Neural progenitor cell (in vitro differentiated cells): ENCODE data around the gene SHISA3. TPM values are rescaled to one million over a fixed set of nuclear protein-coding genes. Genes with fewer than 3 reads are reported as not detected.

Experiments
- DNase-seq: peaks from one replicate; pipeline ENCODE4 v3.0.0-alpha.2; 2016; ENCODE audit warnings: low spot score
- H2AFZ ChIP-seq: fragments of 200-600 bp; sonication (generic); replicated peaks from 2 replicates; pipeline ENCODE4 v1.6.1; 2016; ENCODE audit warnings: antibody characterized with exemption
- H3F3A ChIP-seq: fragments of 200-600 bp; sonication (generic); 2 replicates; pipeline ENCODE4 v1.6.1; 2016; ENCODE audit warnings: antibody characterized with exemption, low read depth
- H3K27ac ChIP-seq: fragments of 200-600 bp; sonication (generic); 2 replicates; pipeline ENCODE4 v1.5.1; 2016; ENCODE audit warnings: mild to moderate bottlenecking
- H3K27me3 ChIP-seq: fragments of 200-600 bp; sonication (generic); 2 replicates; pipeline ENCODE4 v1.6.1; 2016; ENCODE audit warnings: mild to moderate bottlenecking, moderate library complexity
- H3K36me3 ChIP-seq: fragments of 200-600 bp; sonication (generic); 2 replicates; pipeline ENCODE4 v1.5.1; 2016
- H3K4me1 ChIP-seq: fragments of 200-600 bp; sonication (generic); 2 replicates; pipeline ENCODE4 v1.6.1; 2016; ENCODE audit warnings: mixed run types
- H3K4me2 ChIP-seq: fragments of 200-600 bp; sonication (generic); 2 replicates; pipeline ENCODE4 v1.6.1; 2016
- H3K4me3 ChIP-seq: fragments of 200-600 bp; sonication (generic); 2 replicates; pipeline ENCODE4 v1.5.1; 2016
- H3K79me2 ChIP-seq: fragments of 200-600 bp; sonication (generic); 2 replicates; pipeline ENCODE4 v1.6.1; 2016; ENCODE audit warnings: low read depth
- H3K9ac ChIP-seq: fragments of 200-600 bp; sonication (generic); 2 replicates; pipeline ENCODE4 v1.6.1; 2016
- H3K9me3 ChIP-seq: fragments of 200-600 bp; sonication (generic); 2 replicates; pipeline ENCODE4 v1.5.1; 2016; ENCODE audit warnings: low read depth
- H4K20me1 ChIP-seq: fragments of 200-600 bp; sonication (generic); 2 replicates; pipeline ENCODE4 v1.6.1; 2016; ENCODE audit warnings: low read depth
- H3K27ac Mint-ChIP-seq: 3 replicates; pipeline ENCODE4 v1.8.0; 2021; ENCODE audit warnings: mixed read lengths
- H3K27me3 Mint-ChIP-seq: 2 replicates; pipeline ENCODE4 v1.8.0; 2022; ENCODE audit warnings: low read depth, mild to moderate bottlenecking, inconsistent platforms, moderate library complexity, mixed read lengths; ENCODE audit not compliant: insufficient read depth
- H3K36me3 Mint-ChIP-seq: 3 replicates; pipeline ENCODE4 v1.8.0; 2021; ENCODE audit warnings: mixed read lengths
- H3K4me1 Mint-ChIP-seq: 3 replicates; pipeline ENCODE4 v1.8.0; 2021; ENCODE audit warnings: mixed read lengths
- H3K4me3 Mint-ChIP-seq: 3 replicates; pipeline ENCODE4 v1.8.0; 2021; ENCODE audit warnings: mild to moderate bottlenecking, moderate library complexity, mixed read lengths
- H3K9me3 Mint-ChIP-seq: 3 replicates; pipeline ENCODE4 v1.8.0; 2020; ENCODE audit warnings: mixed read lengths
- CTCF ChIP-seq: fragments of 200-600 bp; sonication (generic); IDR thresholded peaks from 2 replicates; pipeline ENCODE4 v1.5.1; 2017; ENCODE audit warnings: antibody characterized with exemption, mild to moderate bottlenecking
- EZH2 ChIP-seq: fragments of 200-600 bp; sonication (generic); IDR thresholded peaks from 2 replicates; pipeline ENCODE4 v1.6.1; 2017; ENCODE audit warnings: antibody characterized with exemption, mild to moderate bottlenecking, moderate library complexity
- EZH2phosphoT487 ChIP-seq: fragments of 200-600 bp; sonication (generic); IDR thresholded peaks from 2 replicates; pipeline ENCODE4 v1.6.1; 2017; ENCODE audit warnings: antibody characterized with exemption
- total RNA-seq: library from RNA; depleted of rRNA; stranded (reverse); fragments of >200 nt; gene quantifications from 2 replicates; pipeline ENCODE4 v1.2.3, GENCODE V29; 2015; ENCODE audit warnings: low replicate concordance

The SHISA3 gene
- total RNA-seq, 1 donor from 2014 or later, result not detected

GRCh38 chr4:42420140-42420539 lies 22.9 kb downstream of the SHISA3 start:
- H2AFZ ChIP-seq, result no peak overlapping the region
- Mint-ChIP-seq H3K9me3 (no peaks in the 10 kb centered on the region), H3K27me3 (no peaks in the 10 kb centered on the region), H3K36me3 (peaks cover 7% of the 10 kb centered on the region), H3K4me1 (peaks cover 6% of the 10 kb centered on the region), H3K27ac (no peak overlapping the region), H3K4me3 (no peak overlapping the region)
- no peaks in the 10 kb centered on the region for H3K36me3 ChIP-seq
- H3K79me2 ChIP-seq, result no peaks in the 10 kb centered on the region
- H3K9ac ChIP-seq, result no peak overlapping the region
- peak; percentile 24 for DNase-seq
- H4K20me1 ChIP-seq, result no peaks in the 10 kb centered on the region
- H3K27me3 ChIP-seq, result no peaks in the 10 kb centered on the region
- no peak overlapping the region for H3K4me2 ChIP-seq
- peaks cover under 1% of the 10 kb centered on the region for H3F3A ChIP-seq
- TF ChIP-seq EZH2, result no peak
- no peak for TF ChIP-seq EZH2phosphoT487
- no peak for TF ChIP-seq CTCF
- peaks cover 14% of the 10 kb centered on the region for H3K4me1 ChIP-seq
- no peak overlapping the region for H3K27ac ChIP-seq
- no peak overlapping the region for H3K4me3 ChIP-seq
- no peaks in the 10 kb centered on the region for H3K9me3 ChIP-seq

DNA sequence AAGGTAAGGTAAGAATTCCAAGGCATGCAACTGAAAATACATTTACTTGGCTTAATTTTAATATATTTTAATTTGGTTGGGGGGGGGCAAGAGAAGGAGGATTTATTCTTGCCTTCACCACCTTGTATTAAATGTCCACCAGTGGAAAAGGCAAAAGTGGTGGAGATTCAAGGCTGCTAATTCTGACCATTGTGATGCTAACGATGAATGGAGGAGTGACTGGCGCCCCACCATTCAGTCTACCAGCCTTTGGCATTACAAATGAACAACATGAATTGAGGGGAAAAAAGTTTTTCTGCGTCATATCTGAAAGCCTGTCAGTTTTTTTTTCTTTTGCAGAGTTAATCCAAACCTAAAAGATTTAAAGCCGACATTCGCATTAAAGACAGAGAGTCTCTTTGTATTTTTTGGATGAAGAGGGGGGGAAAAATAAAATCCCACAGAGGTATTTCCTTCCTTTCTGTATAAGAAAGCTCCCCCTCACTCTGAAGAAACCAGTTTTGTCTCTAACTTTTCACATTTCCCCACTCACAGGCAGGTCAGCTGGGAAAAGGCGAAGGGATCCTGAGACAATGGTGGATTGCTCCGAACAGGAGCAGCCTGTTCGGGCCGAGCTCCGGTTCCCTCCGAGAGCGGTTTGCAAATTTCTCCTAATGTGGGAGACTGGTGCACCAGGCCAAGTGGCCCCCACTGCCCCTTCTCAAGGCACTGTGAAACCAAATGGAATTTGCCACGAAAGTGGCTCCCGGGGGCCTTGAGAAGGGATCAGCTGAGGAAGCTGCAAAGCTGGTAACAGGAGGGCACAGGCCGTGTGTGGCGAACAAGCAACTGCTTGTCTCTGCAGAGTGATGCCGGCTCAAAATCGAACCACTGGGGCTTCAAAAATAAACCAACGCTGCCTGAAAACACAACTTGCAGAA lies 28.1 kb downstream of the SHISA3 start:
- Histone ChIP-seq H3K4me1 (peaks cover 16% of the 10 kb centered on the region), H3K27me3 (no peaks in the 10 kb centered on the region), H3K79me2 (no peaks in the 10 kb centered on the region), H3K4me3 (no peak overlapping the region), H3F3A (peaks cover 9% of the 10 kb centered on the region), H3K9me3 (no peaks in the 10 kb centered on the region), H2AFZ (peak overlapping the region; percentile 95), H3K27ac (no peak overlapping the region), H3K36me3 (no peaks in the 10 kb centered on the region), H4K20me1 (no peaks in the 10 kb centered on the region), H3K9ac (no peak overlapping the region), H3K4me2 (peak overlapping the region; percentile 60)
- Mint-ChIP-seq H3K9me3 (no peaks in the 10 kb centered on the region), H3K27ac (no peak overlapping the region), H3K27me3 (peaks cover 3% of the 10 kb centered on the region), H3K36me3 (peaks cover 3% of the 10 kb centered on the region), H3K4me3 (no peak overlapping the region), H3K4me1 (peaks cover 4% of the 10 kb centered on the region)
- DNase-seq, result peak; percentile 46
- TF ChIP-seq EZH2, result no peak
- TF ChIP-seq EZH2phosphoT487, result no peak
- no peak for TF ChIP-seq CTCF

- Histone ChIP-seq H3K4me2 (no peak overlapping the region), H3K4me3 (no peak overlapping the region), H3F3A (peaks cover 9% of the 10 kb centered on the region), H3K9me3 (no peaks in the 10 kb centered on the region), H3K9ac (no peak overlapping the region), H3K79me2 (no peaks in the 10 kb centered on the region), H2AFZ (no peak overlapping the region), H3K36me3 (no peaks in the 10 kb centered on the region), H3K4me1 (peaks cover 16% of the 10 kb centered on the region), H4K20me1 (no peaks in the 10 kb centered on the region), H3K27ac (no peak overlapping the region), H3K27me3 (no peaks in the 10 kb centered on the region)
- H3K27me3 Mint-ChIP-seq, result peaks cover 3% of the 10 kb centered on the region
- no peaks in the 10 kb centered on the region for H3K9me3 Mint-ChIP-seq
- no peak overlapping the region for H3K27ac Mint-ChIP-seq
- H3K4me1 Mint-ChIP-seq, result peaks cover 4% of the 10 kb centered on the region
- H3K4me3 Mint-ChIP-seq, result no peak overlapping the region
- TF ChIP-seq EZH2, result no peak
- TF ChIP-seq CTCF, result no peak
- TF ChIP-seq EZH2phosphoT487, result no peak
- no peak for DNase-seq
- H3K36me3 Mint-ChIP-seq, result no peaks in the 10 kb centered on the region
Measured at GRCh38 chr4:42428036-42428435, 30.7 kb downstream of the SHISA3 start.
